SK-N-SH treated with all-trans-retinoic acid at 6 μM for 48 hours (cell line): Measurements from ENCODE around the gene LYRM4.

Experiments
- ATAC-seq: fragments of 200-7000 bp; cut with Tn5 transposase; 3 replicates; pipeline ENCODE4 v1.9.1; 2020; ENCODE audit warnings: mild to moderate bottlenecking, moderate library complexity
- ARNTL ChIP-seq: fragments of 450-650 bp; formaldehyde crosslinking; IDR thresholded peaks from 2 replicates; pipeline ENCODE4 v1.5.0; 2020; ENCODE audit warnings: low read depth, mild to moderate bottlenecking, moderate library complexity, borderline replicate concordance
- BACH2 ChIP-seq: fragments of 250-450 bp; sonication (Bioruptor Pico); IDR thresholded peaks from 2 replicates; pipeline ENCODE4 v1.9.0; 2021; ENCODE audit warnings: mild to moderate bottlenecking, borderline replicate concordance
- CSDC2 ChIP-seq: fragments of 250-450 bp; sonication (Bioruptor Pico); IDR thresholded peaks from 2 replicates; pipeline ENCODE4 v1.5.0; 2020; ENCODE audit warnings: mild to moderate bottlenecking, moderate library complexity
- CSRNP3 ChIP-seq: fragments of 250-450 bp; sonication (Bioruptor Pico); IDR thresholded peaks from 2 replicates; pipeline ENCODE4 v1.5.1; 2021; ENCODE audit warnings: mild to moderate bottlenecking, moderate library complexity
- ESRRG ChIP-seq: fragments of 250-450 bp; sonication (Bioruptor Pico); IDR thresholded peaks from 2 replicates; pipeline ENCODE4 v1.6.1; 2021; ENCODE audit warnings: mild to moderate bottlenecking
- GLIS3 ChIP-seq: fragments of 250-450 bp; sonication (Bioruptor Pico); IDR thresholded peaks from 2 replicates; pipeline ENCODE4 v1.5.0; 2020; ENCODE audit warnings: mild to moderate bottlenecking, moderate library complexity
- ISL1 ChIP-seq: fragments of 250-450 bp; sonication (Bioruptor Pico); IDR thresholded peaks from 2 replicates; pipeline ENCODE4 v2.1.2; 2022; ENCODE audit warnings: mild to moderate bottlenecking, moderate library complexity
- OSR1 ChIP-seq: fragments of 250-450 bp; sonication (Bioruptor Pico); IDR thresholded peaks from 2 replicates; pipeline ENCODE4 v1.8.0; 2022; ENCODE audit warnings: moderate library complexity, mild to moderate bottlenecking, inconsistent platforms
- PATZ1 ChIP-seq: fragments of 250-450 bp; sonication (Bioruptor Pico); IDR thresholded peaks from 2 replicates; pipeline ENCODE4 v1.8.0; 2020; ENCODE audit warnings: mild to moderate bottlenecking, moderate library complexity, borderline replicate concordance
- POU6F1 ChIP-seq: fragments of 250-450 bp; sonication (Bioruptor Pico); IDR thresholded peaks from 2 replicates; pipeline ENCODE4 v1.8.0; 2021; ENCODE audit warnings: low read depth, mild to moderate bottlenecking, moderate library complexity, borderline replicate concordance
- RARB ChIP-seq: fragments of 250-450 bp; sonication (Bioruptor Pico); IDR thresholded peaks from 2 replicates; pipeline ENCODE4 v1.8.0; 2021; ENCODE audit warnings: mild to moderate bottlenecking, moderate library complexity
- SNAI2 ChIP-seq: fragments of 250-450 bp; sonication (Bioruptor Pico); IDR thresholded peaks from 2 replicates; pipeline ENCODE4 v1.5.0; 2020; ENCODE audit warnings: mild to moderate bottlenecking, moderate library complexity
- TCF4 ChIP-seq: fragments of 250-450 bp; sonication (Bioruptor Pico); IDR thresholded peaks from 2 replicates; pipeline ENCODE4 v1.8.0; 2021; ENCODE audit warnings: mild to moderate bottlenecking, moderate library complexity, borderline replicate concordance
- TOX ChIP-seq: fragments of 250-450 bp; sonication (Bioruptor Pico); IDR thresholded peaks from 2 replicates; pipeline ENCODE4 v1.8.0; 2021; ENCODE audit warnings: mild to moderate bottlenecking, moderate library complexity, borderline replicate concordance
- TSHZ2 ChIP-seq: fragments of 250-450 bp; sonication (Bioruptor Pico); IDR thresholded peaks from 2 replicates; pipeline ENCODE4 v1.5.0; 2020; ENCODE audit warnings: mild to moderate bottlenecking, moderate library complexity
- ZC3H10 ChIP-seq: fragments of 250-450 bp; sonication (Bioruptor Pico); IDR thresholded peaks from 2 replicates; pipeline ENCODE4 v1.5.1; 2021; ENCODE audit warnings: mild to moderate bottlenecking, moderate library complexity
- ZFP3 ChIP-seq: fragments of 250-450 bp; sonication (Bioruptor Pico); IDR thresholded peaks from 2 replicates; pipeline ENCODE4 v1.5.0; 2020; ENCODE audit warnings: mild to moderate bottlenecking, moderate library complexity
- ZFP30 ChIP-seq: fragments of 450-650 bp; formaldehyde crosslinking; IDR thresholded peaks from 2 replicates; pipeline ENCODE4 v1.5.0; 2022; ENCODE audit warnings: mild to moderate bottlenecking, moderate library complexity
- ZNF565 ChIP-seq: fragments of 450-650 bp; formaldehyde crosslinking; conservative IDR thresholded peaks from 2 replicates; pipeline ENCODE4 v1.5.0; 2020; ENCODE audit warnings: low read depth, mild to moderate bottlenecking, moderate library complexity
- ZNF70 ChIP-seq: fragments of 450-650 bp; formaldehyde crosslinking; IDR thresholded peaks from 2 replicates; pipeline ENCODE4 v1.5.0; 2020; ENCODE audit warnings: mild to moderate bottlenecking, moderate library complexity
- ZNF8 ChIP-seq: fragments of 450-650 bp; formaldehyde crosslinking; IDR thresholded peaks from 2 replicates; pipeline ENCODE4 v1.5.0; 2020; ENCODE audit warnings: mild to moderate bottlenecking, moderate library complexity

LYRM4 gene

GRCh38 chr6:5076931-5077330 is 183.8 kb downstream of the LYRM4 start:
- no peak for ATAC-seq
- no peak for TF ChIP-seq BACH2 (CRISPR knock-in tag)
- no peak for TF ChIP-seq ZNF8 (CRISPR knock-in tag)
- no peak for TF ChIP-seq CSRNP3 (CRISPR knock-in tag)
- TF ChIP-seq RARB (CRISPR knock-in tag): no peak
- TF ChIP-seq ESRRG (CRISPR knock-in tag): no peak
- TF ChIP-seq ZFP30 (CRISPR knock-in tag): no peak
- TF ChIP-seq TOX: no peak
- TF ChIP-seq ZFP3 (CRISPR knock-in tag): no peak
- TF ChIP-seq ZNF70: no peak
- TF ChIP-seq CSDC2: no peak
- TF ChIP-seq, all 23 proteins: peak for 0

GRCh38 chr6:5073992-5074391 is 186.8 kb downstream of the LYRM4 start:
- no peak for TF ChIP-seq POU6F1 (CRISPR knock-in tag)
- TF ChIP-seq OSR1 (CRISPR knock-in tag): no peak
- no peak for TF ChIP-seq ESRRG (CRISPR knock-in tag)
- TF ChIP-seq PATZ1 (CRISPR knock-in tag): no peak
- no peak for TF ChIP-seq BACH2 (CRISPR knock-in tag)
- TF ChIP-seq ZC3H10: no peak
- no peak for TF ChIP-seq ZNF565 (CRISPR knock-in tag)
- TF ChIP-seq, all 23 proteins: peak for 0
- no peak for ATAC-seq

- no peak for ATAC-seq
- TF ChIP-seq ESRRG (CRISPR knock-in tag) (no peak), BACH2 (CRISPR knock-in tag) (no peak), OSR1 (CRISPR knock-in tag) (no peak), RARB (CRISPR knock-in tag) (no peak), GLIS3 (no peak), ZNF565 (CRISPR knock-in tag) (no peak), TCF4 (no peak), PATZ1 (CRISPR knock-in tag) (no peak), ISL1 (CRISPR knock-in tag) (no peak)
Measured at GRCh38 chr6:5072440-5072839, 188.3 kb downstream of the LYRM4 start.

- ATAC-seq: no peak
- no peak for TF ChIP-seq ZNF70
- no peak for TF ChIP-seq ZNF565 (CRISPR knock-in tag)
- no peak for TF ChIP-seq TOX
Measured at GRCh38 chr6:5071216-5071615, 189.5 kb downstream of the LYRM4 start.

- ATAC-seq: no peak
- TF ChIP-seq ZFP3 (CRISPR knock-in tag): no peak
- TF ChIP-seq CSDC2: no peak
- no peak for TF ChIP-seq ISL1 (CRISPR knock-in tag)
- no peak for TF ChIP-seq PATZ1 (CRISPR knock-in tag)
- TF ChIP-seq ZC3H10: no peak
- no peak for TF ChIP-seq SNAI2 (CRISPR knock-in tag)
- no peak for TF ChIP-seq OSR1 (CRISPR knock-in tag)
- no peak for TF ChIP-seq ESRRG (CRISPR knock-in tag)
- TF ChIP-seq ARNTL (CRISPR knock-in tag): no peak
- TF ChIP-seq ZNF565 (CRISPR knock-in tag): no peak
- no peak for TF ChIP-seq ZFP30 (CRISPR knock-in tag)
- TF ChIP-seq TOX: no peak
- no peak for TF ChIP-seq BACH2 (CRISPR knock-in tag)
- TF ChIP-seq GLIS3: no peak
- TF ChIP-seq TSHZ2 (CRISPR knock-in tag): no peak
- TF ChIP-seq ZNF70: no peak
Measured at GRCh38 chr6:5068153-5068751, 192.5 kb downstream of the LYRM4 start.
